Spleen (tissue), 11 donors: ENCODE measurements around the gene SHROOM4. TPM values are rescaled to one million over a fixed set of nuclear protein-coding genes. Genes with fewer than 3 reads are reported as not detected.
A peak's percentile ranks its signal among the peaks of the same experiment; 100 is the strongest.

Source experiments
- DNase-seq: peaks from one replicate; pipeline ENCODE4 v3.0.0-alpha.2; 2020
- H3K27ac ChIP-seq, 8 donors: fragments of 200-600 bp; sonication (generic) in 7 of 8; 1 replicate in 4 of 8; 2 replicates in 4 of 8; pipeline versions ENCODE4 v1.5.0 to v1.8.0; 2016 to 2021; ENCODE audit warnings: inconsistent platforms in 4 of 8, mild to moderate bottlenecking in 4 of 8, moderate library complexity in 1 of 8
- H3K27me3 ChIP-seq, 7 donors: fragments of 200-600 bp; sonication (generic) in 6 of 7; replicated peaks in 1 of 7; 1 replicate in 4 of 7; 2 replicates in 3 of 7; pipeline versions ENCODE4 v1.5.0 to v1.8.0; 2016 to 2021; ENCODE audit warnings: inconsistent platforms in 3 of 7, mild to moderate bottlenecking in 1 of 7
- H3K36me3 ChIP-seq, 6 donors: fragments of 200-600 bp; sonication (generic) in 5 of 6; 1 replicate in 4 of 6; 2 replicates in 2 of 6; pipeline versions ENCODE4 v1.5.0 to v1.8.0; 2016 to 2021; ENCODE audit warnings: inconsistent platforms in 2 of 6
- H3K4me1 ChIP-seq, 6 donors: fragments of 200-600 bp; sonication (generic) in 5 of 6; 1 replicate in 3 of 6; 2 replicates in 3 of 6; pipeline versions ENCODE4 v1.5.0 to v1.8.0; 2016 to 2021; ENCODE audit warnings: inconsistent platforms in 3 of 6
- H3K4me3 ChIP-seq, 8 donors: fragments of 200-600 bp; sonication (generic) in 7 of 8; 1 replicate in 4 of 8; 2 replicates in 4 of 8; pipeline versions ENCODE4 v1.5.0 to v1.8.0; 2016 to 2021; ENCODE audit warnings: inconsistent platforms in 4 of 8, mild to moderate bottlenecking in 4 of 8, moderate library complexity in 2 of 8
- H3K9me3 ChIP-seq, 8 donors: fragments of 200-600 bp; sonication (generic) in 7 of 8; 1 replicate in 4 of 8; 2 replicates in 4 of 8; pipeline versions ENCODE4 v1.5.0 to v1.8.0; 2016 to 2021; ENCODE audit warnings: inconsistent platforms in 4 of 8
- POLR2A ChIP-seq, 3 donors: fragments of 450-650 bp; IDR thresholded peaks; one replicate each; pipeline ENCODE4 v1.5.1; 2017; ENCODE audit warnings: antibody characterized with exemption in 3 of 3, mild to moderate bottlenecking in 1 of 3
- POLR2AphosphoS5 ChIP-seq, 3 donors: sonication (generic); formaldehyde crosslinking; IDR thresholded peaks; one replicate each; pipeline ENCODE4 v1.5.1; 2017; ENCODE audit warnings: antibody characterized with exemption in 3 of 3
- WGBS, 5 donors: extraction: QIAGEN DNeasy Blood & Tissue Kit in 3 of 5; methylation state at CpG; one replicate each; pipeline versions ENCODE4 v1.1.5 to v1.1.7; 2013 to 2018; 5-methylcytosine and 5-hydroxymethylcytosine counted together
- intact Hi-C: fragments of 100-400 bp; cut with DNase I; formaldehyde crosslinking; loops from one replicate; pipeline ENCODE4 v1.15.0; 2023; ENCODE audit warnings: low total_unique reads
- polyA plus RNA-seq, 3 donors: library from polyadenylated mRNA; stranded (reverse); fragments of 200-250 nt; gene quantifications; one replicate each; pipeline ENCODE4 v1.2.1, GENCODE V29; 2013
- total RNA-seq, 7 donors: library from RNA; depleted of rRNA in 3 of 7; stranded (reverse); fragments of >200 nt in 3 of 7; fragmentation: NEBNext Ultra II Directional in 4 of 7; extraction: Animal tissue kit (Norgen Biotek cat#: 25700) in 4 of 7; gene quantifications; one replicate each; pipeline versions ENCODE4 v1.1.0 to v1.2.1, GENCODE V29; 2016 to 2021
- TF ChIP-seq, protein P1 (sequence below), 11 experiments: fragments of 200-600 bp in 7 of 11; fragments of 450-650 bp in 4 of 11; sonication (generic) in 4 of 11; IDR thresholded peaks in 8 of 11; conservative IDR thresholded peaks in 3 of 11; 1 replicate in 7 of 11; 2 replicates in 4 of 11; pipeline versions ENCODE4 v1.4.0 to v1.8.0; 2016 to 2021; ENCODE audit warnings: antibody characterized with exemption in 11 of 11, inconsistent platforms in 4 of 11, mild to moderate bottlenecking in 1 of 11
- donor health status: healthy with polysubstance abuse.
- donor health status: DM: no; HTN: no; CAD: no; lungs with moderate emphysema.
- donor health status: DM: no; HTN: no; CAD: no.
- donor health status: Bipolar disorder and iron deficiency.
- donor health status: healthy.
- donor health status: DM: no; HTN: no; CAD: no.
- donor health status: DM: yes; HTN: yes; CAD: no.

The SHROOM4 gene
- total and polyA plus RNA-seq, 10 donors: 0.24 to 4.4 (median 2.4) TPM

DNA sequence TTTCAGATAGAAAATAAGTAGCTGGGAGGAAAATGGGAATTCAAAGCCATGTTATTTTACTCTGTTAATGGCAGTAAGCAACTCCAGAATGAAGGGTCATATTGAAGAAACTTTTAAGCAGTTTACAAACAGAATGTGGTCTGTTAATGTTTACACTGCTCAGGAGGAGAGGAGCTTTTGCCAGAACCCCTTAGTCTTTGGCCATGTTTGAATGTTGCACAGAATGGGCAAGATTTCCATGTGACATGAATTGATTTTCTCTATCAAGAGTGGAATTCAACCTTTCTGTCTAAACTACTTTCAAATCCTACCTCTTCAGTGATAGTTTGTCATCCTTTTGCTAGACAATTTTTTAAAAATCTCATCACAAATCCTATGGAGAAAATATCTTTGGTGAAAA is 227.6 kb downstream of the SHROOM4 start:
- DNase-seq: no peak
- intact Hi-C loops: loop anchor here (10.0 kb wide), 2 partner anchors 482 to 672 kb away; no protein-coding TSS in a partner anchor
- Histone ChIP-seq H3K4me1 (no peaks in the 10 kb centered on the region), H3K27me3 (peaks cover 0 to 5% (median 0%) of the 10 kb centered on the region in 7 donors), H3K9me3 (no peaks in the 10 kb centered on the region), H3K27ac (no peak overlapping the region), H3K4me3 (no peak overlapping the region), H3K36me3 (no peaks in the 10 kb centered on the region)
- TF ChIP-seq POLR2AphosphoS5 (IDR thresholded peaks at IDR 0.05) (no peak), POLR2A (IDR thresholded peaks at IDR 0.05) (no peak)

- Histone ChIP-seq H3K9me3 (no peaks in the 10 kb centered on the region), H3K36me3 (no peaks in the 10 kb centered on the region), H3K4me3 (no peak overlapping the region), H3K27ac (no peak overlapping the region), H3K27me3 (peaks cover 0 to 5% (median 0%) of the 10 kb centered on the region in 7 donors), H3K4me1 (no peaks in the 10 kb centered on the region)
- intact Hi-C loops: loop anchor here (10.0 kb wide), 2 partner anchors 477 to 667 kb away; no protein-coding TSS in a partner anchor
- WGBS, 5 donors: 58 to 89% (median 85%) methylated on average over 1 of the region's 1 CpG
- TF ChIP-seq POLR2AphosphoS5 (IDR thresholded peaks at IDR 0.05) (no peak), POLR2A (IDR thresholded peaks at IDR 0.05) (no peak)
- TF ChIP-seq, protein P1, sequence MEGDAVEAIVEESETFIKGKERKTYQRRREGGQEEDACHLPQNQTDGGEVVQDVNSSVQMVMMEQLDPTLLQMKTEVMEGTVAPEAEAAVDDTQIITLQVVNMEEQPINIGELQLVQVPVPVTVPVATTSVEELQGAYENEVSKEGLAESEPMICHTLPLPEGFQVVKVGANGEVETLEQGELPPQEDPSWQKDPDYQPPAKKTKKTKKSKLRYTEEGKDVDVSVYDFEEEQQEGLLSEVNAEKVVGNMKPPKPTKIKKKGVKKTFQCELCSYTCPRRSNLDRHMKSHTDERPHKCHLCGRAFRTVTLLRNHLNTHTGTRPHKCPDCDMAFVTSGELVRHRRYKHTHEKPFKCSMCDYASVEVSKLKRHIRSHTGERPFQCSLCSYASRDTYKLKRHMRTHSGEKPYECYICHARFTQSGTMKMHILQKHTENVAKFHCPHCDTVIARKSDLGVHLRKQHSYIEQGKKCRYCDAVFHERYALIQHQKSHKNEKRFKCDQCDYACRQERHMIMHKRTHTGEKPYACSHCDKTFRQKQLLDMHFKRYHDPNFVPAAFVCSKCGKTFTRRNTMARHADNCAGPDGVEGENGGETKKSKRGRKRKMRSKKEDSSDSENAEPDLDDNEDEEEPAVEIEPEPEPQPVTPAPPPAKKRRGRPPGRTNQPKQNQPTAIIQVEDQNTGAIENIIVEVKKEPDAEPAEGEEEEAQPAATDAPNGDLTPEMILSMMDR (IDR thresholded peaks at IDR 0.05 in 8 of 11, conservative IDR thresholded peaks at IDR 0.05 in 3 of 11): no peak
- no peak for DNase-seq
Measured at GRCh38 chrX:50581405-50581804, 232.6 kb downstream of the SHROOM4 start.

DNA sequence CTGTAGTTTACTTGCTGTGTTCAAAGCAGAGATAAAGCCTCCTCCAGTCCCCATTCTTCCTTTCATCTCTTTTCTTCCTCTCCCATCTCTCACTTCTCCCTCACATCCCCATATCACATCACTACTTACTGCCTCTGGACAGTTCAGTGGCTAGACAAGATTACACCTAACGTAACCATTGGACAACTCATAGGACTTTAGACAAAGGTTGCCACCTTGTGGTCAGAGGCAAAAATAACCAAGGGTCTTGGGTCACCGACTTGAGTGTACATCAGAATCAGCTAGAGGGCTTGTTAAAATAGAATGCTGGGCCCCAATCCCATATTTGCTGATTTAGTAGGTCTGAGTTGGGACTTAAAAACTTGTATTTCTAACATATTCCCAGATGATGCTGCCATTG is 234.0 kb downstream of the SHROOM4 start:
- WGBS, 5 donors: 1 to 10% (median 7%) methylated on average over 2 of the region's 2 CpGs
- no peak for DNase-seq
- Histone ChIP-seq H3K27me3 (peaks cover 0 to 5% (median 0%) of the 10 kb centered on the region in 7 donors), H3K36me3 (no peaks in the 10 kb centered on the region), H3K9me3 (no peaks in the 10 kb centered on the region), H3K4me1 (no peaks in the 10 kb centered on the region), H3K27ac (no peak overlapping the region), H3K4me3 (no peak overlapping the region)
- TF ChIP-seq, protein P1 (IDR thresholded peaks at IDR 0.05 in 8 of 11, conservative IDR thresholded peaks at IDR 0.05 in 3 of 11): peak in 10 of 11 experiments; percentile 25 to 56 (median 49)
- no peak for TF ChIP-seq POLR2A (IDR thresholded peaks at IDR 0.05)
- no peak for TF ChIP-seq POLR2AphosphoS5 (IDR thresholded peaks at IDR 0.05)
- intact Hi-C loops: loop anchor here (10.0 kb wide), 2 partner anchors 475 to 665 kb away; no protein-coding TSS in a partner anchor

GRCh38 chrX:50577326-50577725 is 236.7 kb downstream of the SHROOM4 start:
- Histone ChIP-seq H3K36me3 (no peaks in the 10 kb centered on the region), H3K27me3 (peaks cover 0 to 5% (median 0%) of the 10 kb centered on the region in 7 donors), H3K4me3 (no peak overlapping the region), H3K9me3 (no peaks in the 10 kb centered on the region), H3K27ac (no peak overlapping the region), H3K4me1 (no peaks in the 10 kb centered on the region)
- TF ChIP-seq POLR2A (IDR thresholded peaks at IDR 0.05) (no peak), POLR2AphosphoS5 (IDR thresholded peaks at IDR 0.05) (no peak)
- TF ChIP-seq, protein P1 (IDR thresholded peaks at IDR 0.05 in 8 of 11, conservative IDR thresholded peaks at IDR 0.05 in 3 of 11): no peak
- WGBS, 5 donors: 67 to 90% (median 81%) methylated on average over 1 of the region's 1 CpG
- intact Hi-C loops: no loop called here
- DNase-seq: no peak
